HEK293T (cell line): ENCODE measurements around the gene CSF1R.

ENCODE experiments used
- CTCF ChIA-PET: fragments of 350-600 bp; formaldehyde crosslinking; extraction: SDS; loops from one replicate; lab custom pipeline; 2021; ENCODE audit warnings: antibody characterized with exemption, inconsistent platforms; lab: Yijun Ruan, JAX
- POLR2A ChIA-PET: fragments of 350-600 bp; formaldehyde crosslinking; extraction: SDS; loops from one replicate; lab custom pipeline; 2020; ENCODE audit warnings: antibody characterized with exemption, inconsistent platforms; lab: Yijun Ruan, JAX
- DNase-seq: peaks from one replicate; pipeline ENCODE4 v3.0.0; 2012; ENCODE audit warnings: mixed read lengths; ENCODE audit errors: extremely low spot score
- ARNT ChIP-seq: fragments of 450-650 bp; IDR thresholded peaks from 2 replicates; pipeline ENCODE4 v1.6.1; 2017; ENCODE audit warnings: mild to moderate bottlenecking
- BHLHE40 ChIP-seq: fragments of 450-650 bp; IDR thresholded peaks from 2 replicates; pipeline ENCODE4 v1.6.1; 2016; ENCODE audit warnings: mild to moderate bottlenecking, moderate library complexity, borderline replicate concordance
- CTBP1 ChIP-seq: fragments of 450-650 bp; IDR thresholded peaks from 2 replicates; pipeline ENCODE4 v1.6.1; 2016; ENCODE audit warnings: borderline replicate concordance
- ELF4 ChIP-seq: fragments of 450-650 bp; IDR thresholded peaks from 2 replicates; pipeline ENCODE4 v1.6.1; 2017; ENCODE audit warnings: antibody characterized with exemption
- FOXA1 ChIP-seq: fragments of 450-650 bp; IDR thresholded peaks from 2 replicates; pipeline ENCODE4 v1.6.1; 2016; ENCODE audit warnings: mild to moderate bottlenecking
- FOXK2 ChIP-seq: fragments of 450-650 bp; IDR thresholded peaks from 2 replicates; pipeline ENCODE4 v1.6.1; 2016; ENCODE audit warnings: mild to moderate bottlenecking
- FOXM1 ChIP-seq: fragments of 450-650 bp; IDR thresholded peaks from 2 replicates; pipeline ENCODE4 v1.6.1; 2017; ENCODE audit warnings: mild to moderate bottlenecking, borderline replicate concordance
- HDGF ChIP-seq: fragments of 450-650 bp; IDR thresholded peaks from 2 replicates; pipeline ENCODE4 v1.6.1; 2017; ENCODE audit warnings: antibody characterized with exemption, borderline replicate concordance
- L3MBTL2 ChIP-seq: fragments of 450-650 bp; conservative IDR thresholded peaks from 2 replicates; pipeline ENCODE4 v1.6.1; 2016; ENCODE audit warnings: mild to moderate bottlenecking
- LEF1 ChIP-seq: fragments of 450-650 bp; IDR thresholded peaks from 2 replicates; pipeline ENCODE4 v1.6.1; 2017; ENCODE audit warnings: mild to moderate bottlenecking, borderline replicate concordance
- NFRKB ChIP-seq: fragments of 450-650 bp; IDR thresholded peaks from 2 replicates; pipeline ENCODE4 v1.6.1; 2016; ENCODE audit warnings: mild to moderate bottlenecking, moderate library complexity
- SP1 ChIP-seq: fragments of 450-650 bp; IDR thresholded peaks from 2 replicates; pipeline ENCODE4 v1.6.1; 2017
- SUZ12 ChIP-seq: fragments of 450-650 bp; IDR thresholded peaks from 2 replicates; pipeline ENCODE4 v1.6.1; 2016; ENCODE audit warnings: mild to moderate bottlenecking
- TARDBP ChIP-seq: fragments of 450-650 bp; IDR thresholded peaks from 2 replicates; pipeline ENCODE4 v1.6.1; 2016
- ZNF384 ChIP-seq: fragments of 450-650 bp; IDR thresholded peaks from 2 replicates; pipeline ENCODE4 v1.6.1; 2016
- TF ChIP-seq, protein P1 (sequence below): fragments of 450-650 bp; IDR thresholded peaks from 2 replicates; pipeline ENCODE4 v1.6.1; 2016

Gene CSF1R

DNA sequence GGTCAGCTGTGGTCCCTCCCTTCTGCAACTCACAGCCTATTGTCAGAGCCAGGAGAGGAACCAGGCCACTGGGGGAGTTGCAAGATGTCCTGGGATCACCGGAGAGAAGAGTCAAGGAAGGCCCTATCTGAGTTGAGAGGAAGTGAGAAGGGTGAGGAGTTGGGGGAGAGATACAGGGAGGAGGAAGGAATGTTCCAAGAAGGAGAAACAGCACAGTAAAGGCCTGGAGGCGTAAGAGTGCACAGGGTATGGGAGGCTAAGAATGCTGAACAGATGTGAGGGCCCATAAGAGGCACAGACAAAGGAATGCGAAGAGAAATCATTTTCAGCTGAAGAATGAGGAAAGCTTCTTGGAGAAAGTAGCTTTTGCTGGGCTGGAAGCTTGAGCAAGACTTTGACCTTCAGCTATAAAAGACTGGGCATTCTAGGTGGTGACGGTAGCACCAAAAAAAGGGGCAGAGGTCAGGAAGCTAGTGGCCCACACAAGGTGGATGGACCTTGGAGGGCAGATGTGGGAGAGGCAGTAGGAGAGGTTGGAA lies 21.6 kb upstream of the CSF1R start:
- DNase-seq: no peak
- POLR2A ChIA-PET: no interaction called here
- no peak for TF ChIP-seq TARDBP
- TF ChIP-seq SP1: no peak
- TF ChIP-seq FOXK2: no peak
- no peak for TF ChIP-seq ZNF384
- no peak for TF ChIP-seq FOXA1
- TF ChIP-seq, protein P1, sequence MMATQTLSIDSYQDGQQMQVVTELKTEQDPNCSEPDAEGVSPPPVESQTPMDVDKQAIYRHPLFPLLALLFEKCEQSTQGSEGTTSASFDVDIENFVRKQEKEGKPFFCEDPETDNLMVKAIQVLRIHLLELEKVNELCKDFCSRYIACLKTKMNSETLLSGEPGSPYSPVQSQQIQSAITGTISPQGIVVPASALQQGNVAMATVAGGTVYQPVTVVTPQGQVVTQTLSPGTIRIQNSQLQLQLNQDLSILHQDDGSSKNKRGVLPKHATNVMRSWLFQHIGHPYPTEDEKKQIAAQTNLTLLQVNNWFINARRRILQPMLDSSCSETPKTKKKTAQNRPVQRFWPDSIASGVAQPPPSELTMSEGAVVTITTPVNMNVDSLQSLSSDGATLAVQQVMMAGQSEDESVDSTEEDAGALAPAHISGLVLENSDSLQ: no peak
- TF ChIP-seq L3MBTL2: no peak
- TF ChIP-seq LEF1: no peak
- CTCF ChIA-PET: interaction anchor here (0.6 kb wide), 1 partner anchor 124 kb away, joined by 4 read pairs; no protein-coding TSS in a partner anchor

DNA sequence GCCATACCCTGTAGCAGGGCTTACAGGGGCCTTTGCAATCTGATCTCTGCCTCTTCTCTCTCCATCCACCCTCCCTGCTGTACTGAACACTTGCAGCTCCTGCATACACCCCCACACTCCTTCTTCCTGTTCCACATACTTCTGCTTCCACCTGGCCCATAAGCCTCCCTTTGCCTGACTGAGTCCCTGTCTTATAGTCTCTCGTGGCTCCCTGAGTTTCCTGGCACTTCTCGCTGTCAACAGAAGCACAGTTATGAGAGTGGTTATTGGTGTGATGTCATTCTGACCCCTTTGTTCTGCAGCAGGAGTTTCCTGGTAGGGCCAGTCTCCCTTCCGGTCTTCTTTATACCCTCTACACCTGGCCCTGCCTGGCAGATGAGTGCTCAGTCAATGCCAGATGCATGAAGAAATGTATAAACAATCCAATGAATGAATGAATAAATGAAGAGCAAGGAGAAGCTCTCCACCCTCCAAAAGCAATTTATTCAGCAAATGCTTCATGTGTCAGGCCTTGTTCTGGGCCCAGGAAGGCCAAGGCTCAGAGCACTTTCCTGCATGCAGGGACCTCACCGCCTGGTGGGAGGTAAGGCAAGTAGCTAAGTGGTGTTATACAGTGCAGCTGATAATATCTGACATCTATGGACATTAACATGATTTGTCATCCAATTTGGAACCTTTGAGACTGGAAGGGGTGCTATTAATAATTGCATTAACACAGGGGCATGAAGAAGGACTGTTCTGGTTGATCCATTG lies 20.5 kb upstream of the CSF1R start:
- POLR2A ChIA-PET: no interaction called here
- TF ChIP-seq FOXK2 (no peak), L3MBTL2 (no peak), HDGF (no peak), CTBP1 (no peak), FOXA1 (no peak), TARDBP (no peak), ELF4 (no peak), FOXM1 (no peak), ARNT (no peak), LEF1 (no peak), BHLHE40 (no peak), SUZ12 (no peak), SP1 (no peak), ZNF384 (no peak), NFRKB (no peak)
- TF ChIP-seq, protein P1: no peak
- CTCF ChIA-PET: no interaction called here
- DNase-seq: no peak

DNA sequence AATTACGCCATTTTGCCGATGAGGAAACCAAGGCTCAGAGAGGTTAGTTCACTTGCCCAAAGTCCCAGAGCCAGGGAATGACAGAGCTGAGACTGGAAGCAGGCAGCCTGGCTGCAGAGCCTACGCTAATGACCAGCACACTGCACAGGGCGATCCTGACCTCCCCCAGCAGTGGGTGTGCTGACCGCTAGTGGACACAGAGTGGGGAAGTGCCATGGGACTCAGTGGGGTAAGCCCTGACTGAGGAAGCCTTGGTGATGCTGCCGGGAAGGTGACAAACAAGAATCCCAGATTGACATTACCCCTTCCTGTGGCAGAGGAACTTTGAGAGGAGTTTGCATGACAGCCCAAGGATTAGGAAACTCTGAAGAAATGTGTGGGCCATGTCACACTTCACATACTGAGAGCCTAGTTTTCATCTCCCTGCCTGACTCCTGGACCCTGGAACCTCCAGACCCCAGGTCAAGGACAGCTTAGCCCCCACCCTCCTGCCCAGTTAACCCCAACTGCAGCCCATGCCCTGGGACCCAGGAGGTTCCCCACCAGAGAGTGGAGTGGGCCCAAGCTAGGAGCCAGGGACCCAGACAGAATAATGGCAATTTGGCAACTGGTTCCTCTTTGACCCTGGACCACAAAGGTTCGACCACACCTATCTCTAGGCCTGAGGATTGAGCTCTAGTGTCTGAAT lies 19.7 kb upstream of the CSF1R start:
- ChIA-PET POLR2A (no interaction called here), CTCF (no interaction called here)
- no peak for DNase-seq
- TF ChIP-seq FOXM1: no peak
- no peak for TF ChIP-seq L3MBTL2
- TF ChIP-seq CTBP1: no peak
- TF ChIP-seq TARDBP: no peak
- no peak for TF ChIP-seq SP1
- no peak for TF ChIP-seq ARNT
- no peak for TF ChIP-seq SUZ12
- no peak for TF ChIP-seq FOXA1
- no peak for TF ChIP-seq ZNF384
- no peak for TF ChIP-seq ELF4
- no peak for TF ChIP-seq LEF1
- TF ChIP-seq, protein P1: no peak
- no peak for TF ChIP-seq FOXK2
- TF ChIP-seq BHLHE40: no peak

DNA sequence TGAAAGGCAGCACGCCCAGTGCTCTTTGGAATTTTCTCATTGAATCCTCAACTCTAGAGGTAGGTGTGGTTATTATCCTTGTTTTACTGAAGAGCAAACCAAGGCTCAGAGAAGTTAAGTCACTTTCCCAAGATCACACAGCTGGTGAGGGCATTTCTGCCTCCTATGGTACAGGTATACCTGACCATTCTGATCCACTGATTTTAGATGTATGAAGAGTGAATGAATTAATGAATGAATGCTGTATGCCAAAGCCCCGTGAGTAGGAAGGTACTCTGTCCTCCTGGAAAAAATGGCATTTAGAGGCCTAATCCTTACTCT lies 18.2 kb upstream of the CSF1R start:
- ChIA-PET POLR2A (no interaction called here), CTCF (no interaction called here)
- DNase-seq: no peak
- TF ChIP-seq TARDBP (no peak), ELF4 (no peak), ZNF384 (no peak), ARNT (no peak), LEF1 (no peak), L3MBTL2 (no peak), BHLHE40 (no peak), FOXA1 (no peak), HDGF (no peak), FOXM1 (no peak), NFRKB (no peak), SUZ12 (no peak), CTBP1 (no peak), FOXK2 (no peak), SP1 (no peak)
- TF ChIP-seq, protein P1: no peak
